ENCODE measurements around the gene NTNG2.

Gene NTNG2

DNA sequence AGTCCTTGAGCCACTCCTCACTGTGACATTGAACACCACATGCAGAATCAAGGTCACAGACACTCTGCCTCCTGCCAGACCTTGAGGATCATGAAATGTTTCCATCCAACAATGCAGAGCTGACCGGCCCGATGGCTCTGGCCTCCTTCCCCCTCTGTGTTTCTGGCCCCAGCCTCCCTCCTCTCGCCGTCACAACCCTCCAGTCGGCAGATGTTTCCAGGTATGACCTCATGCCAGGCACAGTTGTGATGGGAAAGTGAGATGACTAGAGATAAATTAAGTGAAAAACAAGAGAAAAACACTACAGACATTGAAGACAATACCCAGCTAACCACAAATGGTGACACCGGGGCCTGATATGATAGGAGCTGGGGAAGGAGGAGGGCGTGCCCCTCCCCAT, 9.8 kb downstream of the NTNG2 start:
- DNase-seq (ENCODE audit: low read depth in 2 of 2): no peak

DNA sequence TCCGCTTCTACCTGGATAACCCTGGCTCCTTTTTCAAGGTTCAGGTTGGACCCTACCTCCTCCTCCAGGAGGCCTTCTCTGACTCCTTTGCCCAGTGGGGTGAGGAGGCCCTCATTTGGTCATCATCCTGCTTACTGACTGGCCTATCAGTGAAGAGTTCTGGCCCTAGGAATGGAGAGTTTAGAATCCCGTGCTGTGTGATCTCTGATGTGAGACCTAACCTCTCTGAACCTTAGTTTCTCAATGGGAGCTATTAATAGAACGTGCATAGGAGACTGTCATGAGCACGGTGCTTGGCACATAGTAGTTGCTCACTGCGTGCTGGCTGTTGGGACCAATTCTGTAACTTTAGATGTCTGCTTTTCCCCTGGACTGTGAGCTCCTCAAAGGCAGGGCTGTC, 10.3 kb downstream of the NTNG2 start:
- no peak for DNase-seq (ENCODE audit: low read depth in 2 of 2)

DNA sequence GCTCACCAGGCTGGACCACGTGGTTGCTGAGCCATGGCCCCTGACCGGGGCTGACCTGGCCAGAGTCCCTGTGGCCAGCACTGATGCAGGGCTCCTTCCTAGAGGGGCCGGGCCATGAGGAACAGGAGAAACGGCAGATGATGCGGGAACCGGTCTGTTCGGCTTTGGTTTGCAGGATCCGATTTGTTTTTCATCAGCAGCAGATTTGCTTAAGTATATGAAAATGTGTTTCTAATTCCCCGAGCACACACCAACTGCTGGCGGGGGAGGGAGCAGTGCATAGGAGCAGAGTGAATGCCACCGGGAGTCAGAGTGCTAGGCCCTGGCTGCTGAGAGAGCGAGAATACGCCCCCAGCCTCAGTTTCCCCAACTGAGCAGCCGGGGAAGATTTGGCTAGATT, 13.6 kb downstream of the NTNG2 start:
- no peak for DNase-seq (ENCODE audit: low read depth in 2 of 2)

DNA sequence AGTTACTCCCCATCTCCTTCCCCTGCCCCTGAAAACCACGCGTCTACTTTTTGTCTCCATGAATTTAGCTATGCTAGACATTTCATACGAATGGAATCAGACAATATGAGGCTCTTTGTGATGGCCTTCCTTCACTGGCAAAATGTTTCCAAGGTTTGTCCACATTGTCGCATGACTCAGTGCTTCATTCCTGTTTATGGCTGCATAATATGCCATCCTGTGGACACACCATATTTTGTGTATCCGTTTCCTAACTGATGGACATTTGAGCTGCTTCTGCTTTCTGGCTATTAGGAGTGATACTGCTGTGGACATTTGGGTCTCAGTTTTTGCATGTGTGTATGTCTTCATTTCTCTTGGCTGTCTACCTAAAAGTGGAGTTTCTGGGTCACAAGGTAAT, 14.5 kb downstream of the NTNG2 start:
- DNase-seq (ENCODE audit: low read depth in 2 of 2): no peak

DNA sequence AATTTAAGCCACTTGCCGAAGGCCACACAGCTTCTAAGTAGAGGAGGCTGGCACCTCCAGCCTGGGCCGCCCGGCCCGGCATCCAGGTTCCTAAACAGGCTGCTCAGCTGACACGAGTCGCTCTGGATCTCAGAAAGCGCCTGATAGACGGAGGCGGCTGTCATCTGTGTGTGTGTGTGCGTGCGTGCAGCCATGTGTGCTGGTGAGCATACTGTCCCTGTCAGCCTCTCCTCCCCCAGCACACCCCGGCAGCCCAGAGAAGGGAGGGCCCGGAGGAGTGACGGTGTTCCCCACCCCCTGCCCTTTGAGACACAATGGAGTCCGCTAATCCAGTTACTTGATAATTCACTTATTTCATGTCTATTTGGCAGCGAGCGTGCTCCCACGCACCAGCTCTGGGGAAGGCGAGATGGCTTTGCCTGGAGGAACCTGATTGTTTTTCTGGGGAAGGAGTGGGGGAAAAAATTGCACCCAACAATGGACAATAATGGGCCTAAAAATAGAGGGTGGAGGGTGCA, 20.0 kb downstream of the NTNG2 start:
- no peak for DNase-seq (ENCODE audit: low read depth in 2 of 2)

DNA sequence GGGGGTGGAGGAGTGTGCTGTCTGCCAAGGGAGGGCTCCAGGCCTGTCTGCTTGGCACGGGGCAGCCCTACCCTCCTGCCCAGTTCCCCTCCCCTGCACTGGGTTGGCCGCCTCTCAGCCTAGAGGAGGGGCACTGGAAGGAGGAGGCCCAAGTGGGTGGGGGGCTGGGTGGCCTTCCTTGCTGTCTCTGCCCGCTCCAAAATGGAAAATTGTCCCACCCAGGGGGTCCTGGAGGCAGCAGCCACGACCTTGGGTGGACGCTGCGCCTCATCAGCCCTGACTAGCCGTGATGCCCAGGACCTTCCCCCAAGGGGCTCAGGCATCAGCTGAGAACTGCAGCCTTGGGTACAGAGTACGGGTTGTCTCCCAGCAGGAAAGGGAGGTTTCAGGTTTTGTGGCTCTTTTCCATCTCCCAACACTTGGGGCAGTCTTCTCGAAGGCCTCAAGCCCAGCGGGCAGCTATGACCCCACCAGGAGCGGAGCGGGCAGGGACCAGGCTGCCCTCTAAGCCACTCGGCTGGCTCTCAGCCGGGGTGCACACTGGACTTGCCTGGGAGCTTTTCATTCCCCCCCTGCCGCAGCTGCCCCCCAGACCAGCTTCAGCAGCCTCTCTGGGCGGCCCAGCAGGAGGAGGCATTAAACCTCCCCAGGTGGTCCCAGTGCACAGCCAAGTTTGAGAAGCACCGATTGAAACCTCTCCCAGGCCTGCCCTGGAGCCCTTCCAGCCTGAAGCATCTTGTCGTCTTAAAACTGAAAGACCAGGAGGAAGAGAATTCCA, 20.6 kb downstream of the NTNG2 start:
- DNase-seq (ENCODE audit: low read depth in 2 of 2): no peak

DNA sequence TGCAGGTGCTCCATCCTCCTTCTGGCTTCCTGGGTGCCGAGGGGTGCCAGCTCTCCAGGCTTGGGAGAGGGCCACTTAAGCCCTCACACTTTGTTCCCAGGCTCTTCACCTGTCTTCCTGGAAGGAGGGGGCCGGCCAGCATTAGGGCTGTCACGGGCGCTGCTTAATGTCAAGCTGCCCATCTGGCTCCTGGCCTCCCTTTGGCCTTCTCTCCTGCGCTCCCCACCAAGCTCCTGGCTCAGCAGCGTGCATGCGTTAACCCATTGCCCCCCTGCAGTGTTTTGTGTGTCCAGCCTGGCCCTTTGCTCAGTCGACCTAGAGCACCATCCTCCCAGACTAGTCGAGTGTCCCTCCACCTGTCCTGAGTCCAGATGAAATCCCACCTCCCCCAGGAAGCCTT, 21.3 kb downstream of the NTNG2 start:
- DNase-seq (ENCODE audit: low read depth in 2 of 2): no peak

DNA sequence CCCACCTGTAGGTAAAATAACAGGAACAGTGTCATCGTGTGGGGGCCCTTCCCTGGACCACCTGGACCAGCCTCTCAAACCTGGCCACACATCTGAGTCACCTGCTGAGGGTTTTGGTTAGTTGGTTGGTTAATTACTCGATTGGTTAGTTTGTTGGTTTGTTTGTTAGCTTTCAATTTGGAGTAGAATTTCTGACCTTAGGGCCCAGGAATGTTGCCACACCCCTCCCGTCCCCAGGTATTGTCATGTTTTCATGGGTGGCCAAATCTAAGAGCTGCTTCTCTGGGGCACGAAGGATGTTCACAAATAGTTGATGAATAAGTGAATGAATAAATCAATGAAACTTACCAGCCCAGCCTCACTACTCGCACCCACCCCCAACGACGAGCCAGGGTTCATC, 21.9 kb downstream of the NTNG2 start:
- DNase-seq (ENCODE audit: low read depth in 2 of 2): no peak

DNA sequence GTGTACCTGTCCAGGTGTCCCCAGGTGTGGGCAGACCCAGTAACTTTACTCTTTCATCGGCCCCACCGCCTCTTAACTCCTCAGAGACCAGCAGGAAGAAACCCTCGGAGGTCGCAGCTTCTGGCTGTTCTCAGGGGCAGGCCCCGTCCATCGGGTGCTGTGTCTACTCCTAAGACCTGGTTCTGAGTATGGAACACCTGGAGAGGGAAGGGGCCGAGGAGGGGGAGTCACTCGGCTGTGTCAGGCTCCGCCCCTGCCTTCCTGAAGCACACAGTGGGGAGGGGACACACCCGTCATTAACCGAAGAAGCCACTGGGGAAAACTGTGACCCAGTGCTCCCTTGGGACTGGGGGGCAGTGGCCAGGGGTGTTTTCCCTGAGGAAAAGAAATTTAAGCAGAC, 22.3 kb downstream of the NTNG2 start:
- DNase-seq (ENCODE audit: low read depth in 2 of 2): no peak

DNA sequence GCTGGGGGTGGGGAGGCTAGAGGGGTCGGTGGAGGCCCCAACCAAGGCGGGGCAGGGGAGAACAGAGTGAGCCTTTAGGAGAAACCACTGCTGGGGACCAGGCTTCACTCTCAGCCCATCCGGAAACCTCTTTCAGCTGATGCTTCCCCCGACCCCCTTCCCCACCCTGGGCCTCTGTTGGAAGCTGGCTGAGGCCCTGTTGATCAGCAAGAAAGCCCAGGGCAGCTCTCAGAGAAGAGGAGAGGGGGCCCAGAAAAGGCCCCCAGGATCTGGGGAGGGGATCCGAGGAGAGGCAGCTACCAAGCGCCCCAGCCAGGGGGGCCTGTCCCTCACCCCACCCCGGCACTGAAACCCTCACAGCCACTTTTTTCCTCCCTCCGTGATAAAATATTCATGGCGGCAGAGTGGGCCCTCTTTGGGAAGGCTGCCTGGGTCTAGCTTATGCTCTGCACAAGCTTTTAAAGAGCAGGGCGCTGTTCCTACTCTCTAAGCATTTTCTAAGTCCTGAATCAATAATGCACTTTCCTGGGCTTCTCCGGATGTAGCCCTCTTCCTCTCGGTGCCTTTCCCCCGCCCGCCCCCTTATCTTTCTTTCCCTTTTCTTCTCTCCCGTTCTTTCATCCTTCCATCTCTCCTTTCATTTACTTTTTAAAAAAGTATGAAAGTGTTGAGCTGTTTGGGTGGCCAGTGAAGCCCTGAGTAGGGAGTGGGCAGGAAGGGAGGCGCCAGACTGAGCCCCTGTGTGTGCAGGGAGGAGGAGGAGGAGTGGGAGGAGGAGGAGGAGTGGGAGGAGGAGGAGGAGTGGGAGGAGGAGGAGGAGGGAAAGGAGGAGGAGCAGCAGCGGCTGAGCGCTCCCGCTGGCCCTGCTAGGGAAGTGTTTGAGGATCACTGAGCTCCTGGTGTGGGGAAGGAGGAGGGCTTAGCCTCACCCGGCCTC, 23.5 kb downstream of the NTNG2 start:
- DNase-seq (ENCODE audit: low read depth in 2 of 2): no peak

DNA sequence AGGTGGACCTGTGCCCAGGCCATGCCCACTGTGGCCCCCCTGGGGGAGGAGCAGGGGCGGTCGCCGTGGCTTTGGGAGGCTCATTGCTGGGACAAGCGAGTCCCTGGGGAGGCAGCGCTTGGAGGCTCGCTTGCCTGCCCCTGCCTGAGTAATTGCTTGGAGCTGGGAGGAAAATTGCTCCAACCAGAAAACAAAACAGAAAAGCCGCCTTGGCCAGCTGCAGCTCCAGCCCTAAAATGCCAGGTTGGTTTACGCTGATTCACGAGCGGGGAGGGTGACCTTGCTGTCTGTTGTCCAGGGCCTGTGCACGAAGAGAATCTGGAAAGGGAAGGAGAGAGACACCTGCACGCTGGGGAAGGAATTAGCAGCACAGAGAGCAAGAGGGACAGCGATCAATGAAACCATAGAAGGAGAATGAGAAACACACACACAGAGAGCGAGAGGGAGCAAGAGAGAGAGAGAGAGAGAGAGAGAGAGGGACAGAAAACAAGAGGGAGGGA, 25.3 kb downstream of the NTNG2 start:
- no peak for DNase-seq (ENCODE audit: low read depth in 2 of 2)

DNA sequence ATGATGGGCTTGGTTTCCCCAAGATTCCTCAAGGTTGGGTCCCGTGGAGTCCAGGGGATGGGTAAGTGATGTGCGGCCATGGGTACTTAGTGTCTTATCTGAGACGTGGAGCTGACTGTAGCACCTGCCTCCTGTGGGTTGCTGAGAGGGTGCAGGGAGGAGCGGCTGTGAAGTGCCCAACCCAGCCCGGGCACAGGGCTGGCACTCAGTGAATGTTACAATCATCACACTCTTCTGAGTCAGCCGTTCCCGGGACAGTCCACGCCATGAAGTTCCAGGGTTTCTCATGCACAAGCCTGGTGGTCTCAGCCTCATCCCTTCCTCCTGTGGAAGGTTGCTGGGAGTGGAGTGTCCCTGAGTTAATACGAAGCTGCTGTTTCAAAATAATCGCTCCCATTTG, 29.1 kb downstream of the NTNG2 start:
- no peak for DNase-seq (ENCODE audit: low read depth in 2 of 2)

DNA sequence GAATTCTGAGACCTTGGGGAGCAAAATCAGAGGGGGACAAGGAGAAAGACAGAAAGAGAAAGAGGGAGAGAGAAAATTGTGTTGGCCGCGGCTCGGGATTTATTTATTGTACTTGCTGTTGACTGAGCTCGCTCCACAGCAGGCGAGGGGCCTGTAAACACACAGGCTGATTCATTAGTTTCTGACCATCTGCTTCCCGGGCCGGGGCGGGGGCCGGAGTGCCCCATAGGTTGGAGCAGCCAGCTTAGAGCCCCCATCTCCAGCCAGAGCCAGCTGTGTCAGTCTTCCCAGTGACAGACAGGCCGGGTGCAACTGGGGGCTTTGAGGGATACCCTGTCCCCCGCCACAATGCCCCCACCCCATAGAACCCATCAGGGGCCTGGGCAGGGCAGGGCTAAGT, 30.9 kb downstream of the NTNG2 start:
- DNase-seq (ENCODE audit: low read depth in 2 of 2): no peak

DNA sequence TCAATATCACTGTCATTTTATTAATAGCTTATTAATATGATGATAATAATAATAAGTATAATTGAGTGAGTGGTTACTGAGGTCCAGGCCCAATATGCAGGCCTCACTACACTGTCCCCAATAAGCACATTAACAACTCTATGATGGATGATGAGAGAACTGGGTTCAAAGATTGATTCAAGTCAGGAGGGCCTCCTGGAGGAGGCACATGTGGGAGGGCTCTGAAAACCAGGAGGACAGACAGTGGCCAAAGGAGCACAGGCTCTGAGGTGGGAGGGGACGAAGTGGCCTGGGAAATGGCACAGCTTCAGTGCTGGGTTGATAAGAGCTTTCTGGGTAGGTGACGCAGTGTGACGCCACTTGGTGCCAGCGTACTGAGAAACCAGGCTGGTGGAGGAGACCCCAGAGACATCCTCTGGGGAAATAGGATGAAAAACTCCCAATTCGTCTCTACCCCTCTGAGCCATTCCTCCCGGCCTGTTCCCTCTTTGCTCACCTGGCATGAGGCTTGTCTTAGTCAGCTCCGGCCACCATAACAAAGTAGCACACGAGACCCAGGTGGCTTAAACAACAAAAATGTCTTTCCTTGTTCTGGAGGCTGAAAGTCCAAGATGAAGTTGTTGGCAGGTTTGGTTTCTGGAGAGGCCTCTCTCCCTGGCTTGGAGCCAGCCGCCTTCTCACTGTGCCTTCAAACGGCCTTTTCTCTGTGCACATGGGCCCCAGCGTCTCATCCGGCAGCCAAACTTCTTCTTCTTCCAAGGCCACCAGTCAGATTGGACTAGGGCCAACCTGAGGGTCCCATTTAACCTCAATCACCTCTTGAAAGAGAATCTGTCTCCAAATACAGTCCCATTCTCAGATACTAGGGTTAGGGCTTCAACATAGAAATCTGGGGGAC, 31.6 kb downstream of the NTNG2 start:
- no peak for DNase-seq (ENCODE audit: low read depth in 2 of 2)

DNA sequence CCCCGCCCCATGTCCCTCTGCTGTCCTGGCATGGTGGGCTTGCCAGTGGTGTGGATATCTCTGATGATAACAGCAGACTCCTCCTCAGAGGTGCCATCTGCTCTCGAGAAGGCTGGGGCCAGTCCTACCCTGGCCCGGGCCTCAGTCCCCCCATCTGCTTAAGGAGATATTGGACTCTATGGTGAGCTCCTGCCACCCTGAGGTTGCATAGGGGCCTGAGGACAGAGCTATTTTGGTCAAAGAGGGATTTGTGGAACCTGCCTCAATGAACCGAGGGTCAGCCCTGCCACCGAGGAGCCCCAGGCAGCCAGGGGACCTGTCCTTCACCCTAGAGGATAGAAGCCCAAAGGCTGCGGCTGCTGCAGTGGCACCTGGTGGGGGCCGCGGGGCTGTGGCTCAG, 32.6 kb downstream of the NTNG2 start:
- no peak for DNase-seq (ENCODE audit: low read depth in 2 of 2)

DNA sequence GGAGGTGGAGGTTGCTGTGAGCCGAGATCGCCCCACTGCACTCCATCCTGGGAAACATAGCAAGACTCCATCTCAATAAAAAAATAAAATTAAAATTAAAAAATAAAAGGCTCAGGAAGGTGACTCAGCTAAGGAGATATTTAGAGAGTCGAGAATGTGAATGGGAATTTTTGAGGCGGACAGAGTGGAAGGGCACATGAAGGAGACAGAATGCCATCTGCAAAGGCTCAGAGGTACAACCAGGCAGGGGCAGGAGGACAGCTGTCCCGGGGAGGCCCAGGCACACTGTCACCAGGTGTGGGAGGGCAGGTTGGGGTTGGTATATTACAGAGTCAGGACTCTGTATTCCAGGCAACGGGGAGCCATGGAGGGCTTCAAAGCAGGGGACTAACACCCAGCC, 35.5 kb downstream of the NTNG2 start:
- DNase-seq (ENCODE audit: low read depth in 2 of 2): no peak

DNA sequence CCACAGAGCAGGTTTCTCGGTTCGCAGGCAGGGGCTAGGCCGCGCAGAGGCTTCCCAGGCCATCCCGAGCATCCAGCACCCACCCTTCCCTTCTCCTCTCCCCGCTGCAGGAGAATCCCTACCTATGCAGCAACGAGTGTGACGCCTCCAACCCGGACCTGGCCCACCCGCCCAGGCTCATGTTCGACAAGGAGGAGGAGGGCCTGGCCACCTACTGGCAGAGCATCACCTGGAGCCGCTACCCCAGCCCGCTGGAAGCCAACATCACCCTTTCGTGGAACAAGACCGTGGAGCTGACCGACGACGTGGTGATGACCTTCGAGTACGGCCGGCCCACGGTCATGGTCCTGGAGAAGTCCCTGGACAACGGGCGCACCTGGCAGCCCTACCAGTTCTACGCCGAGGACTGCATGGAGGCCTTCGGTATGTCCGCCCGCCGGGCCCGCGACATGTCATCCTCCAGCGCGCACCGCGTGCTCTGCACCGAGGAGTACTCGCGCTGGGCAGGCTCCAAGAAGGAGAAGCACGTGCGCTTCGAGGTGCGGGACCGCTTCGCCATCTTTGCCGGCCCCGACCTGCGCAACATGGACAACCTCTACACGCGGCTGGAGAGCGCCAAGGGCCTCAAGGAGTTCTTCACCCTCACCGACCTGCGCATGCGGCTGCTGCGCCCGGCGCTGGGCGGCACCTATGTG, 36.1 kb downstream of the NTNG2 start:
- no peak for DNase-seq (ENCODE audit: low read depth in 2 of 2)

DNA sequence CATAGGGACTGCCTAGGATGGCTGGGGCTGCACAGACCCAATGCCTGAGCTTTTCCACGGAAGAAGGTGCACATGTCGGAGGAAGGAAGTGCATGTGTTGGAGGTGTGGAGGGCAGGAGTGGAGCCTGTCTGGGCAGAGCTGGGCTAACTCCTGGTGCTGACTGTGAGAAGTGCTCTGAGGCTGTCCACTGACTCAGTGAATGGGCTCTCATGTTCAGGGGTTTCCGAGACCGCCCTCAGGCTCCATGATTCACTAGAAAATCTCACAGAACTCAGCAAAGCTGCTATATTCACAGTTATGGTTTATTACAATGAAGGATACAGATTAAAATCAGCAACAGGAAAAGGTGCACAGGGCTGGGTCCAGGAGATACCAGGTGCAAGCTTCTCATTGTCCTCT, 37.2 kb downstream of the NTNG2 start:
- no peak for DNase-seq (ENCODE audit: low read depth in 2 of 2)

DNA sequence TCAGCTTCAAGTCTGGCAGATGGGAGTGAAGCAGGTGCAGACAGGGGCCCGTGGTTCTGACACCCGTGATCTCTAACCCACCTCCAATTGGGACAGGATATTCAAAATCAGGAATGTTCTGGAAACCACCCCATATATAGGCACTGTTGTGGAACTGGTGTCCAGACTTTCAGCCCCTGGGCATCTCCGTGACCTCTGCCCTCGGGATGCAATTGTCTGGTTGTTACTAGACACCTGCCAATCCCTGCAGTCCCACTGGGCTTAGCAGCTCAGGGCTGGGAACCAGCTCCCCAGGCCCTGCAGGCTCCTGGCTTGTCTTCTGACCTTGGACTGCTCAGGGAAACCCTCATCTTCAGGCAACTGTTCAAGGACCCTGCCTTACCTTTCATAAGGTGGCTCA, 38.8 kb downstream of the NTNG2 start:
- DNase-seq (ENCODE audit: low read depth in 2 of 2): no peak

DNA sequence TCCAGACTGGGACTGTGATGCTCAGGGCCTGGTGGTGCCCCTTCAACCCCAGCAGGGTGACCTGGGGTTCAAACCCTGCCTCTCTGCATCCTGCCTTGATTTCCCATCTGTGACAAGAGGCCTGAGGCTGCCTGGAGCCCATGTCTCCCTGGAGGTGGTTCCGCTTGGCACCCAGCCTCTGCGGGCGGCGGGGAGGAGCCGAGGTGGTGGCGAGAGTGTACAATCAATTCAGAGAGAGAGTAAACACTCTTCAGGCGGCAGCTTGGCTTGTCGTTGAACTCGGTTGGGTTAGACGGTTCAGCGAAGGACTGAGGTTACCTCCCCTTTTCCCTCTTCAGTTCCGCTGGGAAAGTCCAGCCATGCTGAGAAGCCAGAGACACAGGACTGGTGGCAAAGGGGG, 39.3 kb downstream of the NTNG2 start:
- DNase-seq (ENCODE audit: low read depth in 2 of 2): no peak

Measured in stimulated activated CD8-positive, alpha-beta memory T cell treated with anti-CD3 and anti-CD28 coated beads, Interleukin-7, amount 100 ng/mL, for 4 hours (primary cell).